GM06990 (cell line): ENCODE measurements around the gene HMG20B.
A peak's percentile ranks its signal among the peaks of the same experiment; 100 is the strongest.

Source experiments
- DNase-seq: peaks from one replicate; pipeline ENCODE4 v3.0.0-alpha.2; 2011; ENCODE audit not compliant: insufficient read length; ENCODE audit errors: extremely low read depth
- H3K27me3 ChIP-seq: replicated peaks from 2 replicates; pipeline ENCODE4 v1.6.0; 2011; ENCODE audit warnings: low read length; ENCODE audit not compliant: control insufficient read depth, insufficient read depth
- H3K36me3 ChIP-seq: 2 replicates; pipeline ENCODE4 v1.5.1; 2011; ENCODE audit warnings: low read length; ENCODE audit not compliant: control insufficient read depth, insufficient read depth
- H3K4me3 ChIP-seq: replicated peaks from 2 replicates; pipeline ENCODE4 v1.5.1; 2011; ENCODE audit warnings: low read depth, mild to moderate bottlenecking, control low read depth, low read length
- TF ChIP-seq, protein P1 (sequence below): IDR thresholded peaks from 2 replicates; pipeline ENCODE4 v1.5.1; 2011; ENCODE audit warnings: low read length, control low read depth, mild to moderate bottlenecking, inconsistent platforms; ENCODE audit not compliant: insufficient read depth, poor library complexity, severe bottlenecking

HMG20B gene

DNA sequence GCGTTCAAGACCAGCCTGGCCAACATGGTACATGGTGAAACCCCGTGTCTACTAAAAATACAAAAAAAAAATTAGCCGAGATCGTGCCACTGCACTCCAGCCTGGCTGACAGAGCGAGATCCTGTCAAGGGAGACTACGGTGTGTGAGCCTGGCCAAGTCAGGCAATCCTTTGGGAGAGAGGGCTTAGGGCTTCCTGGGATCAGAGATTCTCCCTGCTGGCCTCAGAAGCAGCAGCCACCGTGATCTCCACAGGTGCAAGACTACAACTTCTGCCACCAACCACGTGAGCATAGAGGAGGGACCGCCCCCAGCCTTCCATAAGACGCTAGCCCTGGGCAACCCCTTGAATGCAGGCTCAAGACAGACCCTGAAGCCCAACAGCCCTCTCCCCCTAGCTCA lies 22.9 kb upstream of the HMG20B start:
- TF ChIP-seq, protein P1, sequence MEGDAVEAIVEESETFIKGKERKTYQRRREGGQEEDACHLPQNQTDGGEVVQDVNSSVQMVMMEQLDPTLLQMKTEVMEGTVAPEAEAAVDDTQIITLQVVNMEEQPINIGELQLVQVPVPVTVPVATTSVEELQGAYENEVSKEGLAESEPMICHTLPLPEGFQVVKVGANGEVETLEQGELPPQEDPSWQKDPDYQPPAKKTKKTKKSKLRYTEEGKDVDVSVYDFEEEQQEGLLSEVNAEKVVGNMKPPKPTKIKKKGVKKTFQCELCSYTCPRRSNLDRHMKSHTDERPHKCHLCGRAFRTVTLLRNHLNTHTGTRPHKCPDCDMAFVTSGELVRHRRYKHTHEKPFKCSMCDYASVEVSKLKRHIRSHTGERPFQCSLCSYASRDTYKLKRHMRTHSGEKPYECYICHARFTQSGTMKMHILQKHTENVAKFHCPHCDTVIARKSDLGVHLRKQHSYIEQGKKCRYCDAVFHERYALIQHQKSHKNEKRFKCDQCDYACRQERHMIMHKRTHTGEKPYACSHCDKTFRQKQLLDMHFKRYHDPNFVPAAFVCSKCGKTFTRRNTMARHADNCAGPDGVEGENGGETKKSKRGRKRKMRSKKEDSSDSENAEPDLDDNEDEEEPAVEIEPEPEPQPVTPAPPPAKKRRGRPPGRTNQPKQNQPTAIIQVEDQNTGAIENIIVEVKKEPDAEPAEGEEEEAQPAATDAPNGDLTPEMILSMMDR: no peak
- peaks cover 16% of the 10 kb centered on the region for H3K36me3 ChIP-seq

DNA sequence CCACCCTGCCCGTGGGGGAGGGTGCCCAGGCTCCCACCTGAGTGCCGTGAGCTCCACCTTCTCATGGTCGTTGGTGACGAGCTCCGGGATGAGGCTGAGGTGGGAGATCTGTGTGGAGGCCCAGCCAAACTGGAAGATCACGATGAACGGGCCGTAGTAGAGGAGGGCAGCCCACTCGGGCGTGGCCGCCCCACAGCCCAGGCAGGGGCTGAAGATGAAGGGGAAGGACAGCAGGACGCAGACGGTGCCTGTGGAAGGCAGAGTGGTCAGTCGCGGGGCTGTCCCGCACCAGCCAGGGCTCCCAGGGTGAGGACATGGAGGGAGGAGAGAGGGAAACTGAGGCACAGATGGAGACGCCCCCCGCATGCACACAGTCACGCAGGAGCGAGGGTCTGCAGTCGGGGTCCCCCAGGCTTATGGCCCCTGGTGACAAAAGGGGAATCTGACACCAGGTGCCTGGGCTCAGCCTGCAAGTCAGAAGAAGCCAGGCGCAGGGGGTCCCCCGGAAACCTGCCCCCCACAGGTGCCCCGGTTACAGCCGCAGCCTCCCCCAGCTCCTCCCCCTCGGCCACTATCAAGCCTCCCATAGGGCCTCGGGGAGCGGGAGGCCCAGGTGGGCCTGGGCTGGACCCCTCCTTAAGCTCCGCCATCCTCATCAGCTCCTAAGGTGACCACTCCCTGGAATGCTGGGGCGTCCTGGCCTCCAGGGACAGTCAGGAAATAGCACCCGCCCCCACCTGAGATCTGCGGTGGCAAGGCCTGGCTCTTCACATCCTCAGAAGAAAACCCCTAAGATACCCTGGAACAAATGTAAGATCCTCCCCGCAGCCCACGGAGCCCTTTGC lies 21.6 kb upstream of the HMG20B start:
- Histone ChIP-seq H3K27me3 (no peaks in the 10 kb centered on the region), H3K4me3 (no peak overlapping the region), H3K36me3 (peaks cover 11% of the 10 kb centered on the region)
- DNase-seq: no peak
- TF ChIP-seq, protein P1: no peak

More for the DNA sequence above, 22.9 kb upstream of the HMG20B start:
- DNase-seq: no peak
- Histone ChIP-seq H3K4me3 (no peak overlapping the region), H3K27me3 (no peaks in the 10 kb centered on the region)

DNA sequence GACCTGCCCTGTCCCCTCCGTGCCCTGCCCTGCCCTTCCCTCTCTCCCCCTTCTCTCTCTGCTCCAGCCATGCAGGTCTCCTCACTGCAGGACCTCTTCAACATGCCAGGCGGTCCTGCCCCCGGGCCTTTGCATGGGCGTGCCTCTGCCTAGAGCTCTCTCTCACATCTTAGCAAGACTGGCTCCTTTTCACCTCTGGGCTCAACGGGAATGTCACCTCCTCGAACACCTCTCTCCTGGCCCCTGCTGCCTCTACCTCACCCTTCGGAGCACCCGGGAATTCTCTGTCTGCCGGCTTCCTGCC lies 21.0 kb upstream of the HMG20B start:
- H3K36me3 ChIP-seq: peaks cover 10% of the 10 kb centered on the region

DNA sequence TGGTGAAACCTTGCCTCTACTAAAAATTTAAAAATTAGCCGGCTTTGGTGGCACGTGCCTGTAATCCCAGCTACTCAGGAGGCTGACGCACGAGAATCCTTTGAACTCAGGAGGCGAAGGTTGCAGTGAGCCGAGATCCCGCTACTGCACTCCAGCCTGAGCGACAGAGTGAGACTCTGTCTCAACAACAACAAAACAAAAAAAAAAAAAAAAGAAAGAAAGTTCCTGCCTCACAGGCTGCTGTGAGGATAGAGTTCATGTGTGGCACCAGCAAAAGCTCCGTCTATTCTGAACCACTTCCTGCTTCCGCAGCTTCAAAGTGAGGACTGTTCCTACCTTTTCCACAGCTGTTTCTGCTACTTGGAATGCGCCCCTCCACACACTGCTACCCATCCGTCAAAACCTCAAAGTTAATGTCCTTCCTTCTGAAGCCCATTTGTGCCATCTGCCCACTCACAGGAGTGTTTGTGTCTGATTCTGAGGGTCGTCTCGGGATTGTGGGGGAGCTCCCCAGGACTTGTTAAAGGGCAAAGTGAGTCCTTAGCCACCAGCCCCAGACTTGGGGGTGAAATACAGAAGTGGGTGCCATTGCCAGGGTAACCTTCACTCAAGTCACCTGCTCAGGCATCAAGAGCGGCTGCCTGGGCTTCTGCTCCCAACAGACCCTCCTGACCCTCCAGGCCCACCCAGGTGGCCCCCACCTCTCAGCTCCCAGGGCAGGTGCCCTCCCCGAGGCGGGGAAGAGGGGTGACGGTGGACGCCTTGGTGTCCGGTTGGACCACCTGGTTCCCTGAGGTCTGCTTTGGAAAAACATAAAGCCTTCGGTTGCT lies 18.3 kb upstream of the HMG20B start:
- no peak for DNase-seq
- Histone ChIP-seq H3K36me3 (peaks cover 4% of the 10 kb centered on the region; the same call in 1 of the 2 replicates), H3K27me3 (no peaks in the 10 kb centered on the region), H3K4me3 (no peak overlapping the region)
- TF ChIP-seq, protein P1: no peak

More for the DNA sequence above, 21.0 kb upstream of the HMG20B start:
- Histone ChIP-seq H3K27me3 (no peaks in the 10 kb centered on the region), H3K4me3 (no peak overlapping the region)
- TF ChIP-seq, protein P1: no peak
- no peak for DNase-seq

DNA sequence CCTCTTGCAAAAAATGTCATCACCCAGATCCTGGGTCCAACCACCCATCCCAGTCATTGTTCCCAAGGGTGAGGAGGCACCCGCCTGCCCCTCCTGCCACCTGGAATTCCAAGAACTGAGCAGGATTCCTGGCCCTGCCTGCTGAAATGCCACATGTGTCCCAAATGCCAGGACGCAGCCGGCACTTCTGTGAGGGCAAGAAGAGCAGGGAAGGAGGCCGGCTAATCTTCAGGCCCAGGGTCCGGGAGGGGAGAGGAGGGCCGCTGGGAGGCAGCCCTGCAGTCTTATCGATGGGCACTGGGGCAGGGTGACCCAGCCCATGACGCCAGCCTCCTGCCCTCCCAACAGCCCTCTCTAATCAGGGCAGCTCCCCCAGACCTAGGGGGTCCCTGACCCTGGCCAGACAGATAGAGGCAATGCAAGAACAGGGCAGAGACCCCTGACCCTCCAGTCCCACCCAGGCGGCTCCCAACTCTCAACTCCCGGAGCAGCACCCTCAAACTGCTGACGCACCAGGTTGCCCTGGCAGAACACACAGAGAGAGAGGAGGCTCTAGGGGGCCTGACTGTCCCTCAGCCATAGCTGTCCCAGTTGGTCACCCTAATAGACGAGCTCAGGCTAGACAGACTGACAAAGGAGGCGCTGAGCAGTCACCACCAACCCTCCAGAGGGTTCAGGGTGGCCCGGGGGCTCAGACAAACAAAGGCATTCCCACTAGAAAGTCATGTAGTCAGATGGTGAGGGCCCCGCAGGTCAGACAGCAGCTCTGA lies 16.9 kb upstream of the HMG20B start:
- Histone ChIP-seq H3K36me3 (peaks cover 2% of the 10 kb centered on the region; the same call in 1 of the 2 replicates), H3K4me3 (peak overlapping the region; percentile 69), H3K27me3 (no peaks in the 10 kb centered on the region)
- TF ChIP-seq, protein P1: no peak
- no peak for DNase-seq
